GM23248 (cell line): ENCODE results near the gene TRIM41.

Experiments used
- EZH2 ChIP-seq: fragments of 200-600 bp; sonication (generic); IDR thresholded peaks from 2 replicates; pipeline ENCODE4 v1.6.1; 2018; ENCODE audit warnings: antibody characterized with exemption, mild to moderate bottlenecking; ENCODE audit not compliant: insufficient read depth, poor library complexity, severe bottlenecking
- EZH2phosphoT487 ChIP-seq: fragments of 200-600 bp; sonication (generic); IDR thresholded peaks from 2 replicates; pipeline ENCODE4 v1.6.1; 2018; ENCODE audit warnings: antibody characterized with exemption, moderate library complexity, mild to moderate bottlenecking, low read depth; ENCODE audit not compliant: insufficient read depth

DNA sequence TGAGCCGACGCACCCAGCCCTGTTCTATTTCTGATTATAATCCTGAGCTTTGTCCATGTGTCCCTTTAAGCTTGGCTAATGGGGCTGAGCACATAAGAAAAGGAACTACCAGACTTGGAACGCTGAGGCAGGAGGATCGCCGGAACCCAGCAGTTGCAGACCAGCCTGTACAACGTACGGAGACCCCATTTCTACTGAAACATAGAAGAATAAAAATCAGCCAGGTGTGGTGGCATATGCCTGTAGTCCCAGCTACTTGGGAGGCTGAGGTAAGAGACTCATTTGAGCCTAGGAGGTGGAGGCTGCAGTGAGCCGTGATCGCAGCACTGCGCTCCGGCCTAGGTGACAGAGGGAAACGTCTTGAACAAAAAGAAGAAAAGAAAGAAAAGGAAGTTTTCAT is 40.4 kb upstream of the TRIM41 start:
- TF ChIP-seq EZH2, result no peak
- TF ChIP-seq EZH2phosphoT487, result no peak
